H1 (cell line): ENCODE results near the gene ZFP57. TPM values are rescaled to one million over a fixed set of nuclear protein-coding genes. Genes with fewer than 3 reads are reported as not detected.

Experiments used
- CTCF ChIA-PET: fragments of 300-600 bp; sonication (Branson Sonifier 250); formaldehyde crosslinking; loops from one replicate; lab custom pipeline; 2021; ENCODE audit not compliant: partially characterized antibody; lab: Charles Lee
- POLR2A ChIA-PET: fragments of 300-600 bp; sonication (Branson Sonifier 250); formaldehyde crosslinking; loops from one replicate; lab custom pipeline; 2021; ENCODE audit warnings: inconsistent platforms; ENCODE audit not compliant: partially characterized antibody; lab: Charles Lee
- DNase-seq, 2 experiments: peaks; one replicate each; pipeline versions ENCODE4 v3.0.0 to v3.0.0-alpha.2; 2010 to 2022; ENCODE audit warnings: low spot score in 2 of 2, low read depth in 1 of 2, mixed read lengths in 1 of 2
- FAIRE-seq: peaks from 2 replicates; lab custom pipeline; 2011; peaks lifted over from hg19 to GRCh38; lab: Jason Lieb, UNC
- H2AFZ ChIP-seq: 2 replicates; pipeline ENCODE4 v1.8.1; 2012; ENCODE audit warnings: low read length, inconsistent platforms
- H2AK5ac ChIP-seq: 2 replicates; pipeline ENCODE4 v1.6.1; 2013; ENCODE audit warnings: low read depth, low read length
- H2BK120ac ChIP-seq: replicated peaks from 2 replicates; pipeline ENCODE3; 2013; ENCODE audit warnings: low read depth, low read length, inconsistent platforms
- H2BK12ac ChIP-seq: 2 replicates; pipeline ENCODE4 v1.6.1; 2013; ENCODE audit warnings: low read depth, low read length
- H2BK15ac ChIP-seq: 2 replicates; pipeline ENCODE4 v1.6.1; 2013; ENCODE audit warnings: low read length
- H2BK20ac ChIP-seq: 2 replicates; pipeline ENCODE4 v1.6.1; 2013; ENCODE audit warnings: low read length
- H2BK5ac ChIP-seq: 2 replicates; pipeline ENCODE4 v1.6.1; 2013; ENCODE audit warnings: low read depth, low read length
- H3K14ac ChIP-seq: 2 replicates; pipeline ENCODE4 v1.6.1; 2013; ENCODE audit warnings: inconsistent platforms; ENCODE audit not compliant: insufficient read length
- H3K18ac ChIP-seq: 2 replicates; pipeline ENCODE4 v1.6.1; 2013; ENCODE audit warnings: low read length; ENCODE audit errors: extremely low read depth
- H3K23ac ChIP-seq: 2 replicates; pipeline ENCODE4 v1.6.1; 2013; ENCODE audit warnings: inconsistent platforms; ENCODE audit not compliant: insufficient read length
- H3K23me2 ChIP-seq: 2 replicates; pipeline ENCODE4 v1.6.1; 2013; ENCODE audit warnings: low read depth, low read length
- H3K27ac ChIP-seq: 2 replicates; pipeline ENCODE4 v1.6.1; 2011; ENCODE audit warnings: low read depth, low read length, inconsistent platforms
- H3K27me3 ChIP-seq, 4 experiments: replicated peaks in 1 of 4; 1 replicate in 1 of 4; 2 replicates in 3 of 4; pipeline versions ENCODE4 v1.6.1 to v1.8.1; 2011 to 2013; ENCODE audit warnings: low read length in 3 of 4, mild to moderate bottlenecking in 3 of 4, inconsistent platforms in 2 of 4, mixed read lengths in 2 of 4, moderate library complexity in 1 of 4; ENCODE audit not compliant: control insufficient read depth in 3 of 4, insufficient read depth in 3 of 4; ENCODE audit errors: extremely low read depth in 1 of 4
- H3K36me3 ChIP-seq, 4 experiments: 2 replicates each; pipeline versions ENCODE4 v1.6.1 to v1.8.1; 2011 to 2013; ENCODE audit warnings: mild to moderate bottlenecking in 4 of 4, low read length in 3 of 4, moderate library complexity in 2 of 4, control low read depth in 1 of 4, inconsistent platforms in 1 of 4; ENCODE audit not compliant: insufficient read depth in 4 of 4, control insufficient read depth in 2 of 4
- H3K4ac ChIP-seq: replicated peaks from 2 replicates; pipeline ENCODE3; 2013; ENCODE audit warnings: low read length, low read depth, mixed read lengths, inconsistent platforms; ENCODE audit not compliant: insufficient read length
- H3K4me1 ChIP-seq, 4 experiments: replicated peaks in 1 of 4; 1 replicate in 1 of 4; 2 replicates in 3 of 4; pipeline versions ENCODE4 v1.6.1 to v1.8.1; 2011 to 2013; ENCODE audit warnings: low read length in 3 of 4, inconsistent platforms in 2 of 4, mixed read lengths in 1 of 4; ENCODE audit not compliant: insufficient read depth in 4 of 4, control insufficient read depth in 3 of 4
- H3K4me2 ChIP-seq, 2 experiments: 2 replicates each; pipeline versions ENCODE4 v1.6.1 to v1.8.1; 2011 to 2013; ENCODE audit warnings: low read depth in 2 of 2, low read length in 2 of 2, control low read depth in 1 of 2, inconsistent platforms in 1 of 2, mild to moderate bottlenecking in 1 of 2; ENCODE audit not compliant: insufficient read depth in 1 of 2
- H3K4me3 ChIP-seq, 4 experiments: fragments of 200-600, 300-600 bp in 1 of 4; sonication (generic), shearing (Covaris generic), sonication (Bioruptor Twin) in 1 of 4; 2 replicates each; pipeline versions ENCODE4 v1.5.1 to v1.8.1; 2011 to 2016; ENCODE audit warnings: low read length in 4 of 4, low read depth in 3 of 4, control low read depth in 2 of 4, inconsistent platforms in 2 of 4, mild to moderate bottlenecking in 2 of 4, mixed read lengths in 1 of 4, moderate library complexity in 1 of 4; ENCODE audit not compliant: insufficient read depth in 2 of 4; ENCODE audit errors: extremely low read depth in 1 of 4
- H3K56ac ChIP-seq: replicated peaks from 2 replicates; pipeline ENCODE3; 2013; ENCODE audit warnings: low read depth, mild to moderate bottlenecking, mixed read lengths, low read length, inconsistent platforms; ENCODE audit not compliant: insufficient read length
- H3K79me1 ChIP-seq: 2 replicates; pipeline ENCODE4 v1.6.1; 2013; ENCODE audit warnings: low read depth, low read length, control low read depth
- H3K79me2 ChIP-seq, 2 experiments: 2 replicates each; pipeline versions ENCODE4 v1.6.1 to v1.8.1; 2012 to 2013; ENCODE audit warnings: low read length in 2 of 2, mild to moderate bottlenecking in 2 of 2, inconsistent platforms in 1 of 2; ENCODE audit not compliant: insufficient read depth in 2 of 2, control insufficient read depth in 1 of 2
- H3K9ac ChIP-seq, 4 experiments: replicated peaks in 1 of 4; 1 replicate in 1 of 4; 2 replicates in 3 of 4; pipeline versions ENCODE4 v1.6.1 to v1.8.1; 2011 to 2013; ENCODE audit warnings: low read depth in 3 of 4, low read length in 3 of 4, control low read depth in 2 of 4, mild to moderate bottlenecking in 2 of 4, moderate library complexity in 2 of 4, inconsistent platforms in 1 of 4; ENCODE audit errors: extremely low read depth in 1 of 4
- H3K9me3 ChIP-seq, 2 experiments: 2 replicates each; pipeline versions ENCODE4 v1.6.1 to v1.8.1; 2012 to 2013; ENCODE audit warnings: mild to moderate bottlenecking in 2 of 2, moderate library complexity in 2 of 2, control low read depth in 1 of 2, inconsistent platforms in 1 of 2, low read depth in 1 of 2, low read length in 1 of 2, mixed read lengths in 1 of 2; ENCODE audit not compliant: insufficient read depth in 2 of 2
- H4K20me1 ChIP-seq, 2 experiments: replicated peaks in 1 of 2; 2 replicates each; pipeline versions ENCODE3 to v1.8.1; 2011 to 2013; ENCODE audit warnings: inconsistent platforms in 2 of 2, low read length in 2 of 2, mild to moderate bottlenecking in 1 of 2; ENCODE audit not compliant: insufficient read depth in 2 of 2, control insufficient read depth in 1 of 2
- H4K5ac ChIP-seq: 2 replicates; pipeline ENCODE4 v1.6.1; 2013; ENCODE audit warnings: low read length, low read depth, mixed read lengths, inconsistent platforms; ENCODE audit not compliant: insufficient read length
- H4K8ac ChIP-seq: 2 replicates; pipeline ENCODE4 v1.8.0; 2013; ENCODE audit warnings: mild to moderate bottlenecking, moderate library complexity, low read length, inconsistent platforms; ENCODE audit not compliant: insufficient read depth; ENCODE audit errors: extremely low read depth
- H4K91ac ChIP-seq: replicated peaks from 2 replicates; pipeline ENCODE3; 2013; ENCODE audit warnings: low read length, mixed read lengths, inconsistent platforms; ENCODE audit not compliant: insufficient read length
- BACH1 ChIP-seq: IDR thresholded peaks from 2 replicates; pipeline ENCODE4 v1.6.1; 2012; ENCODE audit warnings: low read length, improper control_type of control experiment
- EP300 ChIP-seq, 2 experiments: IDR thresholded peaks; 1 replicate in 1 of 2; 2 replicates in 1 of 2; pipeline ENCODE4 v1.6.1; 2011 to 2012; ENCODE audit warnings: low read depth in 2 of 2, low read length in 2 of 2, mild to moderate bottlenecking in 2 of 2, borderline replicate concordance in 1 of 2, inconsistent platforms in 1 of 2, moderate library complexity in 1 of 2
- JUND ChIP-seq: IDR thresholded peaks from 2 replicates; pipeline ENCODE4 v1.6.1; 2011; ENCODE audit warnings: mild to moderate bottlenecking, improper control_type of control experiment, low read length
- KDM1A ChIP-seq: fragments of 200-600, 300-600 bp; sonication (generic); IDR thresholded peaks from 2 replicates; pipeline ENCODE4 v1.7.1; 2016; ENCODE audit warnings: mild to moderate bottlenecking, low read length, borderline replicate concordance
- SIX5 ChIP-seq: IDR thresholded peaks from 2 replicates; pipeline ENCODE4 v1.6.1; 2011; ENCODE audit warnings: mild to moderate bottlenecking, low read depth, low read length
- SP4 ChIP-seq: IDR thresholded peaks from 2 replicates; pipeline ENCODE4 v1.6.1; 2012; ENCODE audit warnings: low read length, inconsistent platforms
- TAF1 ChIP-seq: IDR thresholded peaks from 2 replicates; pipeline ENCODE4 v1.6.1; 2011; ENCODE audit warnings: mild to moderate bottlenecking, low read depth, low read length
- TBP ChIP-seq: IDR thresholded peaks from 2 replicates; pipeline ENCODE4 v1.6.1; 2011; ENCODE audit warnings: low read depth, low read length, improper control_type of control experiment
- TCF12 ChIP-seq: IDR thresholded peaks from 2 replicates; pipeline ENCODE4 v1.6.1; 2011; ENCODE audit warnings: low read depth, mild to moderate bottlenecking, low read length
- ZNF274 ChIP-seq: IDR thresholded peaks from 2 replicates; pipeline ENCODE4 v1.7.0; 2012; ENCODE audit warnings: low read length, borderline replicate concordance; ENCODE audit errors: extremely low read depth
- whole genome bisulfite sequencing, 2 experiments: shearing (Covaris generic) in 1 of 2; methylation state at CpG; one replicate each; pipeline versions ENCODE4 v1.1.6 to v1.1.7; 2013 to 2015; ENCODE audit warnings: low lambda C conversion rate in 2 of 2, mixed read lengths in 2 of 2, inconsistent platforms in 1 of 2, low coverage in 1 of 2, missing lambda C conversion rate in 1 of 2; ENCODE audit not compliant: insufficient replicate concordance in 2 of 2, insufficient coverage in 1 of 2, insufficient read length in 1 of 2; ENCODE audit errors: extremely low coverage in 1 of 2, missing lambda C conversion rate in 1 of 2; 5-methylcytosine and 5-hydroxymethylcytosine counted together
- polyA plus RNA-seq, 7 experiments: library from polyadenylated mRNA; depleted of rRNA in 3 of 7; stranded (reverse) in 5 of 7; unstranded in 2 of 7; fragments of >200 nt in 5 of 7; fragments of 200-250 nt in 2 of 7; gene quantifications; 1 replicate in 5 of 7; 2 replicates in 1 of 7; 4 replicates in 1 of 7; pipeline versions ENCODE4 v1.2.1 to v1.2.3, GENCODE V29; 2011 to 2013; ENCODE audit warnings: missing spikeins in 2 of 7, mixed read lengths in 2 of 7
- total RNA-seq: library from RNA; stranded (reverse); fragmentation: NEBNext Ultra II Directional; extraction: Animal tissue kit (Norgen Biotek cat#: 25700); gene quantifications from 2 replicates; pipeline ENCODE4 v1.2.1, GENCODE V29; 2021

The ZFP57 gene
- total and polyA plus RNA-seq, 2 of the 8 experiments (the other 6 are each of a cell fraction or from before 2014, with no cell fraction given) = 0.85 to 1.2 TPM

- H3K4me2 ChIP-seq = peak overlapping the region; percentile 13 to 30; a peak in 3 of 4 replicates
Measured at GRCh38 chr6:29661071-29661470, 19.9 kb downstream of the ZFP57 start.

More at GRCh38 chr6:29661071-29661470, 19.9 kb downstream of the ZFP57 start:
- Histone ChIP-seq H3K23ac (no peak overlapping the region), H4K8ac (no peak overlapping the region), H3K27ac (peak overlapping the region; percentile 84), H2BK20ac (peak overlapping the region; percentile 80), H2BK5ac (peak overlapping the region; percentile 84), H3K9me3 (no peaks in the 10 kb centered on the region), H3K79me1 (no peaks in the 10 kb centered on the region), H3K18ac (peak overlapping the region; percentile 49), H2BK120ac (peak overlapping the region; percentile 26), H3K4ac (peak overlapping the region; percentile 69), H4K5ac (peak overlapping the region; percentile 71), H3K23me2 (no peaks in the 10 kb centered on the region), H4K91ac (peak overlapping the region; percentile 76), H3K14ac (no peak overlapping the region), H4K20me1 (no peaks in the 10 kb centered on the region), H3K9ac (no peak overlapping the region; a peak in 1 of 7 replicates), H3K36me3 (no peaks in the 10 kb centered on the region), H2BK15ac (no peak overlapping the region), H2AK5ac (no peak overlapping the region), H3K4me3 (peak overlapping the region in 1 of 4 experiments; percentile 15; a peak in 1 of 8 replicates), H3K56ac (peak overlapping the region; percentile 32), H2BK12ac (peak overlapping the region; percentile 56), H3K79me2 (no peaks in the 10 kb centered on the region), H3K4me1 (peaks cover 8 to 24% (median 16%) of the 10 kb centered on the region in 4 experiments), H3K27me3 (no peaks in the 10 kb centered on the region), H2AFZ (no peak overlapping the region)
- CTCF ChIA-PET = interaction anchor here (0.6 to 24.4 kb wide), 7 partner anchors 19 to 59 kb away, joined by 3 to 658 read pairs (median 4); partner anchors contain the start of genes GABBR1 and ZFP57
- FAIRE-seq = peak; percentile 48
- WGBS, 2 experiments = 51% methylated on average over 3 of the region's 3 CpGs; no CpG with 5 or more reads in 1 of the 2 experiments
- POLR2A ChIA-PET = interaction anchor here (1.0 to 8.4 kb wide), 12 partner anchors 10 to 37 kb away, joined by 3 to 78 read pairs (median 4); no protein-coding TSS in a partner anchor
- DNase-seq = no peak
- TF ChIP-seq SIX5 (no peak), EP300 (IDR thresholded peaks at IDR 0.05; ENCODE audit: borderline replicate concordance in 1 of 2, low read depth in 2 of 2, low read length in 2 of 2) (no peak), SP4 (no peak), TAF1 (no peak), JUND (no peak), KDM1A (no peak), TCF12 (no peak), TBP (no peak), BACH1 (no peak), ZNF274 (no peak)
